GM18873 (cell line): ENCODE results near the gene DPH7.
"Not testable (repeated sequence)": the region's sequence is repeated elsewhere in the genome, so short reads cannot be mapped to it uniquely, and the experiment has no call there.

Experiments used
- ATAC-seq: cut with Tn5 transposase; IDR thresholded peaks from one replicate; pipeline ENCODE4 v1.9.1; 2021; ENCODE audit warnings: mild to moderate bottlenecking, moderate library complexity, moderate number of reproducible peaks; ENCODE audit not compliant: unreplicated experiment, low FRiP score

DPH7 gene

DNA sequence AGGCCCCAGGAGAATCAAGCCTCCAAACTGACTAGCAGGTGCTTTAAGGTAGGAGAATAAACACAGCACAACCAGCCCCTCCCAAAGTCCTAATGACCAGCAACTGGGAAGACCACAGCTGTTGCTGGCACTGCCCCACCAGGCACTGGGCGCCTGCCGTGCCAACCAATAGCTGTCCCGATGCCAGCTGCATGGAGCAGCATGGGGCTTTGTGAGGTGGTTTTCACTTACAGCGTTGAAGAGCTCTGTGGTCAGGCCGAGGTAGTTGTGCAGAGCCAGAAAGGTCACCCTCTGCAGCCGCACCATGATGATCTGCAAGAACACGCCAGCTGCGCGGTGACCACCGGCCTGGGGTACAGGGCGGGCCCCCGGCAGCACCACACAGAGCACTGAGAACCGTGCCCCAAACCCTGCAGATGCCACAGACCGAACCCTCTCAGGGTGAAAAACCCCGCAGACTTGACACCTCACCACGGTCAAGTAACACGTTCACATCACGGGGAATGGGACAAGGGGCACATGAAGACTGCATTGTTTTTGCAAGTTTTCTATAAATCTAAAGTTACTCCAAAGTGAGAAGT is 57.2 kb downstream of the DPH7 start:
- no peak for ATAC-seq

- ATAC-seq, result no peak
Observed at GRCh38 chr9:137520614-137521404, 57.9 kb downstream of the DPH7 start.

DNA sequence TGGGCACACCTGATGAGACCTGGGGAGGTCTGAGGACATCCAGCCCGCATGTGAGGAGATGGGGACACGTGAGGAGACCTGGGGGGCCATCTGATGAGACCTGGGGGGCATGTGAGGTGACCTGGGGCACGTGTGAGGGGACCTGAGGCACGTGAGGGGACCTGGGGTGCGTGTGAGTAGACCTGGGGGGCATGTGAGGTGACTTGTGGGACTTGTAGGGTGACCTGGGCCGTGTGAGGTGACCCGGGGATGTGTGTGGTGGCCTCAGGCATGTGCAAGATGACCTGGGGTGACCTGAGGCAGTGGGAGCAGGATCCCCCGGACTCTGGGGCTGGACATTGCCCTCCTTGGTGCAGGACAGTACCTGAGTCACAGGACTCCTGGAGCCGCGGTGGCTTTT is 59.2 kb downstream of the DPH7 start:
- no peak for ATAC-seq

- ATAC-seq, result not testable (repeated sequence)
Observed at GRCh38 chr9:137518661-137519459, 59.9 kb downstream of the DPH7 start.

- ATAC-seq, result no peak
Observed at GRCh38 chr9:137516144-137516917, 62.4 kb downstream of the DPH7 start.

GRCh38 chr9:137515338-137515724 is 63.4 kb downstream of the DPH7 start:
- no peak for ATAC-seq

DNA sequence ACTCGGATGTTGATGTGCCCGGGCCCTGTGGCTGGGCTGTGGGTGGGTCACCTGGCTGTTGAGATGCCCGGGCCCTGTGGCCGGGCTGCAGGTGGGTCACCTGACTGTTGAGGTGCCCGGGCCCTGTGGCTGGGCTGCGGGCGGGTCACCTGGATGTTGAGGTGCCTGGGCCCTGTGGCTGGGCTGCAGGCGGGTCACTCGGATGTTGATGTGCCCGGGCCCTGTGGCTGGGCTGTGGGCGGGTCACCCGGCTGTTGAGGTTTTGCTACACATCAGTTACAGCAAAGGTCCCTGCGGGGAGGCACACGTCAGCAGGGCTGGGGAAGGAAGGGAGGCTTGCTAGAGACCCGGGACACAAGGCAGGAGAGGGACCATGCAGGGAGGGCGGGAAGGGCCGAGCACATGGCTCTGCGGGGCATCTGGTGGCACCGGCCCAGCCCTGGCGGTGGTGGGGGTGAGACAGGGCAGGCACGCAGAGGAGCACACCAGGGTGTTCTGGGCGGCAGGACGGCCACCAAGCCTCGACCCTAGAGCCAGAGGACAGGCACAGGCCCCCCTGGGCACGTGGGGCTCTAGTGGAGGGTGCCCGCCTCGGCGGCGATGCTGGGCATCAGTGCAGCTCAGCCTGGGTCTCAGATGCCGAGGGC is 63.9 kb downstream of the DPH7 start:
- no peak for ATAC-seq

GRCh38 chr9:137513801-137514570 is 64.7 kb downstream of the DPH7 start:
- not testable (repeated sequence) for ATAC-seq

GRCh38 chr9:137513136-137513535 is 65.6 kb downstream of the DPH7 start:
- not testable (repeated sequence) for ATAC-seq

- ATAC-seq, result no peak
Observed at GRCh38 chr9:137511758-137512463, 66.8 kb downstream of the DPH7 start.

GRCh38 chr9:137511126-137511525 is 67.6 kb downstream of the DPH7 start:
- ATAC-seq, result not testable (repeated sequence)

GRCh38 chr9:137509198-137509597 is 69.5 kb downstream of the DPH7 start:
- no peak for ATAC-seq

DNA sequence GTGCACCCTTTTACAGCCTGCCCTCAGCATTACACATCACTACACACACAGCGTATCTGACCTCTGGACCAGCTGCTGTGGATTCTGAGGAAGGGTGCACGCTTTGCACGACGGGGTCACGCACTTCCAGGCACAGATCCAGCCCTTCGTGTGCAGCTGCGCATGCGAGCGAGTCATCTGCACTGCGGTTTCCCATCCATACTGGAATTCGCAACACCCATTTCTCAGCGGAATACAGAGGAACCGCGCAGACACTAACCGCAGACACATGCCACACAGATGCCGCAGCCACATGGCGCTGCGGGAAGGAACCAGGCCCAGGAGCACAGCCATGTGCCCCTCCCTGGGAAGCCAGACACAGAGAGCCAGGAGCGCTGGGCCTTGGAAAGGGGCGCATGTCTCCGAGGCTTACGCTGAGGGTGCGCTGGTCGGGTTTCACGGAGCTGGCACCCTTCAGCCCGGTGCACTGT is 72.0 kb downstream of the DPH7 start:
- ATAC-seq, result no peak

- ATAC-seq, result no peak
Observed at GRCh38 chr9:137506274-137506673, 72.5 kb downstream of the DPH7 start.

DNA sequence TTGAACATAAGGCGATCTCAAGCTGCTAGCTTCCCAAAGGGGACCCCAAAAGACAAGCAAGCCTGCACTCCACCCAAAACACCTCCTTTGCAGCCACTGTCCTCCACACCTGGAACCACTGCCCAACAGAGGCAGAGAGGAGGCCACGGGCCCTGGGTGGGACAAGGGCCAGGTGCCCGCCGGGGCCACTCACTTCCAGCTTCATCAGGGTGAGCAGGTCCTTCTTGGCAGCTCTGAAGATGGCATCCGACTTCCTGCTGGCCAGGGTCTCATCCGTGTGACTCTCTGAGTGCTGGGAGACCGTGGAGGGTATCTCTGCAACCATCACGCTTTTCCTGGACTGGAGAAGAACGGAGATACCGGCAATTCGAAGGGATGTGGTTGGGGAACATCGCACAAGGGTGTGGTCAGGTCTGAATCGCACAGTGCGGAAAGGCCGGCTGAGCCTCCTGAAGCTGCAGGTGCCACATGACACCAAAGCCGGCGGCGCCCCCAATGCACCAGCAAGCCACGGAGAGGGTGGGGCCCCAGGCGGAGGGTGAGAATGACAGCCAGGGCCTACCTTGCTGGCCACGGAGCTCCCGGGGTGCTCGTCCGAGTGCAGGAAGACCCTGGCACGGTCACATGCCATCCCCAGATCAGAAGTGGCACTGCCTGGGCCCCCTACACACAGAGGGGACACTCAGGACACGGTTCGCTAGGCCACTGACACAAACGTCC is 73.1 kb downstream of the DPH7 start:
- no peak for ATAC-seq
